Osteoblast (primary cell): ENCODE results near the gene GANAB. TPM values are rescaled to one million over a fixed set of nuclear protein-coding genes. Genes with fewer than 3 reads are reported as not detected.
"Not testable (repeated sequence)": the region's sequence is repeated elsewhere in the genome, so short reads cannot be mapped to it uniquely, and the experiment has no call there.

Source experiments
- DNase-seq: peaks from one replicate; pipeline ENCODE4 v3.0.0; 2011; ENCODE audit warnings: low spot score, mixed read lengths; ENCODE audit not compliant: insufficient read length; ENCODE audit errors: missing footprints
- H2AFZ ChIP-seq: 2 replicates; pipeline ENCODE4 v1.6.0; 2011; ENCODE audit warnings: mild to moderate bottlenecking, low read length
- H3K27ac ChIP-seq: 2 replicates; pipeline ENCODE4 v1.5.1; 2011; ENCODE audit warnings: mild to moderate bottlenecking, low read depth, low read length, moderate library complexity
- H3K27me3 ChIP-seq: 2 replicates; pipeline ENCODE4 v1.6.0; 2012; ENCODE audit warnings: mild to moderate bottlenecking, control low read depth, inconsistent platforms, low read length, moderate library complexity; ENCODE audit not compliant: insufficient read depth
- H3K36me3 ChIP-seq: 2 replicates; pipeline ENCODE4 v1.5.1; 2011; ENCODE audit warnings: mild to moderate bottlenecking, low read length, control low read depth, moderate library complexity; ENCODE audit not compliant: insufficient read depth
- H3K4me1 ChIP-seq: 2 replicates; pipeline ENCODE4 v1.5.1; 2011; ENCODE audit warnings: mild to moderate bottlenecking, low read length, control low read depth, moderate library complexity; ENCODE audit not compliant: insufficient read depth
- H3K4me2 ChIP-seq: 2 replicates; pipeline ENCODE4 v1.6.0; 2011; ENCODE audit warnings: mild to moderate bottlenecking, low read length; ENCODE audit not compliant: insufficient read depth
- H3K4me3 ChIP-seq: fragments of 200-600 bp; sonication (generic); 3 replicates; pipeline ENCODE4 v1.5.1; 2012; ENCODE audit warnings: mild to moderate bottlenecking, low read length, inconsistent platforms; ENCODE audit not compliant: insufficient read depth
- H3K79me2 ChIP-seq: 2 replicates; pipeline ENCODE4 v1.6.0; 2012; ENCODE audit warnings: mild to moderate bottlenecking, low read length, control low read depth, inconsistent platforms; ENCODE audit not compliant: insufficient read depth
- H3K9me3 ChIP-seq: 2 replicates; pipeline ENCODE4 v1.5.1; 2011; ENCODE audit warnings: low read depth, low read length, control low read depth
- H4K20me1 ChIP-seq: 2 replicates; pipeline ENCODE4 v1.6.0; 2012; ENCODE audit warnings: mild to moderate bottlenecking, low read length, control low read depth; ENCODE audit not compliant: insufficient read depth
- CTCF ChIP-seq: IDR thresholded peaks from 2 replicates; pipeline ENCODE4 v1.5.1; 2011; ENCODE audit warnings: mild to moderate bottlenecking, low read depth, low read length, moderate library complexity; ENCODE audit errors: extremely low read depth
- total RNA-seq: library from RNA; depleted of rRNA; stranded (reverse); fragments of >200 nt; gene quantifications from 2 replicates; pipeline ENCODE4 v1.2.3, GENCODE V29; 2012

Gene GANAB
- total RNA-seq, 1 donor: 242 TPM

- H3K27ac ChIP-seq: no peak overlapping the region
- DNase-seq: peak; percentile 26
- TF ChIP-seq CTCF: no peak
- H3K79me2 ChIP-seq: no peaks in the 10 kb centered on the region
- H3K4me1 ChIP-seq: no peaks in the 10 kb centered on the region
- H3K4me2 ChIP-seq: no peak overlapping the region
- no peaks in the 10 kb centered on the region for H3K9me3 ChIP-seq
- H2AFZ ChIP-seq: no peak overlapping the region
- no peaks in the 10 kb centered on the region for H3K27me3 ChIP-seq
- H3K36me3 ChIP-seq: peaks cover 77% of the 10 kb centered on the region
- no peaks in the 10 kb centered on the region for H4K20me1 ChIP-seq
- no peak overlapping the region for H3K4me3 ChIP-seq
Measured at GRCh38 chr11:62627713-62628112, 18.7 kb downstream of the GANAB start.

- H2AFZ ChIP-seq: peak overlapping the region; percentile 86
- H3K4me2 ChIP-seq: peak overlapping the region; percentile 92
- H3K27me3 ChIP-seq: no peaks in the 10 kb centered on the region
- DNase-seq: peak; percentile 34
- H4K20me1 ChIP-seq: no peaks in the 10 kb centered on the region
- peak overlapping the region; percentile 84 for H3K27ac ChIP-seq
- no peaks in the 10 kb centered on the region for H3K9me3 ChIP-seq
- peak overlapping the region; percentile 88 for H3K4me3 ChIP-seq
- peaks cover 14% of the 10 kb centered on the region for H3K4me1 ChIP-seq
- no peak for TF ChIP-seq CTCF
- H3K36me3 ChIP-seq: peaks cover 32% of the 10 kb centered on the region
- peaks cover 15% of the 10 kb centered on the region for H3K79me2 ChIP-seq
Measured at GRCh38 chr11:62622476-62623089, 23.8 kb downstream of the GANAB start.

GRCh38 chr11:62621567-62622470 lies 24.6 kb downstream of the GANAB start, which contains the start of gene B3GAT3:
Gene B3GAT3 (minus strand): TSS chr11:62621986. CDS start chr11:62621947, 39 bp downstream.
- DNase-seq: peak; percentile 100
- H3K79me2 ChIP-seq: peaks cover 15% of the 10 kb centered on the region
- H3K4me3 ChIP-seq: peak within 1 kb of the TSS; percentile 88
- peaks cover 31% of the 10 kb centered on the region for H3K36me3 ChIP-seq
- peak within 1 kb of the TSS; percentile 86 for H2AFZ ChIP-seq
- H3K4me2 ChIP-seq: peak within 1 kb of the TSS; percentile 92
- H4K20me1 ChIP-seq: no peaks in the 10 kb centered on the region
- no peak for TF ChIP-seq CTCF
- peaks cover 14% of the 10 kb centered on the region for H3K4me1 ChIP-seq
- no peaks in the 10 kb centered on the region for H3K9me3 ChIP-seq
- H3K27ac ChIP-seq: peak within 1 kb of the TSS; percentile 84
- no peaks in the 10 kb centered on the region for H3K27me3 ChIP-seq

GRCh38 chr11:62621027-62621566 lies 25.3 kb downstream of the GANAB start:
- DNase-seq: no peak
- H2AFZ ChIP-seq: peak overlapping the region; percentile 76
- no peaks in the 10 kb centered on the region for H4K20me1 ChIP-seq
- no peak for TF ChIP-seq CTCF
- H3K27ac ChIP-seq: peak overlapping the region; percentile 63
- peak overlapping the region; percentile 92 for H3K4me2 ChIP-seq
- peak overlapping the region; percentile 88 for H3K4me3 ChIP-seq
- H3K79me2 ChIP-seq: peaks cover 15% of the 10 kb centered on the region
- H3K36me3 ChIP-seq: peaks cover 29% of the 10 kb centered on the region
- H3K27me3 ChIP-seq: no peaks in the 10 kb centered on the region
- H3K9me3 ChIP-seq: no peaks in the 10 kb centered on the region
- peaks cover 14% of the 10 kb centered on the region for H3K4me1 ChIP-seq

- not testable (repeated sequence) for H4K20me1 ChIP-seq, H3K9me3 ChIP-seq, H3K4me3 ChIP-seq, H3K4me1 ChIP-seq, H3K27me3 ChIP-seq, H3K4me2 ChIP-seq, H2AFZ ChIP-seq, H3K27ac ChIP-seq, DNase-seq
- H3K36me3 ChIP-seq: peaks cover 18% of the 10 kb centered on the region
- peaks cover 15% of the 10 kb centered on the region for H3K79me2 ChIP-seq
Measured at GRCh38 chr11:62616957-62617356, 29.5 kb downstream of the GANAB start.
